ENCODE results near the gene HASPIN. TPM values are rescaled to one million over a fixed set of nuclear protein-coding genes. Genes with fewer than 3 reads are reported as not detected.
"Not testable (repeated sequence)": the region's sequence is repeated elsewhere in the genome, so short reads cannot be mapped to it uniquely, and the experiment has no call there.

HASPIN gene
- total RNA-seq, 1 experiment from 2014 or later: 26.8 TPM

DNA sequence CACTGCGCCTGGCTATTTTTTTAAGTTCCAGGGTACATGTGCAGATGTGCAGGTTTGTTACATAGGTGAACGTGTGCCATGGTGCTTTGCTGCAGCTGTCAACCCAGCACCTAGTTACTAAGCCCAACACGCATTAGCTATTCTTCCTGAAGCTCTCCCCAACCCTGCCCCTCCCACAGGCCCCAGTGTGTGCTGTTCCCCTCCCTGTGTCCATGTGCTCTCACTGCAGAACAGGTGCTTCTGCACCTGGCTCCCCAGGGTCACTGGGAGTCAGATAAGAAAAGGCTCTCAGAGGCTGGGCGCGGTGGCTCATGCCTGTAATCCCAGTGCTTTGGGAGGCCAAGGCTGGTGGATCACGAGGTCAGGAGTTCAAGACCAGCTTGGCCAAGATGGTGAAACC is 6.2 kb downstream of the HASPIN start:
- TF ChIP-seq, protein P1, sequence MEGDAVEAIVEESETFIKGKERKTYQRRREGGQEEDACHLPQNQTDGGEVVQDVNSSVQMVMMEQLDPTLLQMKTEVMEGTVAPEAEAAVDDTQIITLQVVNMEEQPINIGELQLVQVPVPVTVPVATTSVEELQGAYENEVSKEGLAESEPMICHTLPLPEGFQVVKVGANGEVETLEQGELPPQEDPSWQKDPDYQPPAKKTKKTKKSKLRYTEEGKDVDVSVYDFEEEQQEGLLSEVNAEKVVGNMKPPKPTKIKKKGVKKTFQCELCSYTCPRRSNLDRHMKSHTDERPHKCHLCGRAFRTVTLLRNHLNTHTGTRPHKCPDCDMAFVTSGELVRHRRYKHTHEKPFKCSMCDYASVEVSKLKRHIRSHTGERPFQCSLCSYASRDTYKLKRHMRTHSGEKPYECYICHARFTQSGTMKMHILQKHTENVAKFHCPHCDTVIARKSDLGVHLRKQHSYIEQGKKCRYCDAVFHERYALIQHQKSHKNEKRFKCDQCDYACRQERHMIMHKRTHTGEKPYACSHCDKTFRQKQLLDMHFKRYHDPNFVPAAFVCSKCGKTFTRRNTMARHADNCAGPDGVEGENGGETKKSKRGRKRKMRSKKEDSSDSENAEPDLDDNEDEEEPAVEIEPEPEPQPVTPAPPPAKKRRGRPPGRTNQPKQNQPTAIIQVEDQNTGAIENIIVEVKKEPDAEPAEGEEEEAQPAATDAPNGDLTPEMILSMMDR (conservative IDR thresholded peaks at IDR 0.05): no peak
- no peak for TF ChIP-seq EZH2 (IDR thresholded peaks at IDR 0.05; ENCODE audit: low read depth)
- H3K27me3 ChIP-seq (ENCODE audit: insufficient read depth, low read depth): no peaks in the 10 kb centered on the region
- H3K79me2 ChIP-seq (ENCODE audit: low read depth): peaks cover 23% of the 10 kb centered on the region
- no TSS peak for BruUV-seq (replicated peaks)
- ChIA-PET CTCF (no interaction called here), POLR2A (ENCODE audit: unreplicated experiment) (interaction anchor here (1.2 kb wide), 1 partner anchor 62 kb away, joined by 6 read pairs; the partner anchor contains the start of gene TAX1BP3)
- no peak for DNase-seq
- no peak overlapping the region for H2AFZ ChIP-seq
- H4K20me1 ChIP-seq (ENCODE audit: insufficient read depth): no peaks in the 10 kb centered on the region
- H3F3A ChIP-seq (ENCODE audit: insufficient read depth, low read depth): peaks cover 7% of the 10 kb centered on the region
- peaks cover 6% of the 10 kb centered on the region; the same call in 1 of the 2 replicates for H3K36me3 ChIP-seq (ENCODE audit: low read depth)
- H3K4me1 ChIP-seq (replicated peaks; ENCODE audit: insufficient read depth): peaks cover 14% of the 10 kb centered on the region
- no peak overlapping the region for H3K4me2 ChIP-seq
- intact Hi-C loops (cut with micrococcal nuclease; ENCODE audit: unreplicated experiment): loop anchor here (10.0 kb wide), 2 partner anchors 345 to 435 kb away; no protein-coding TSS in a partner anchor
- H3K27ac ChIP-seq: no peak overlapping the region
- no peak overlapping the region for H3K4me3 ChIP-seq
- no peaks in the 10 kb centered on the region for H3K9me3 ChIP-seq (ENCODE audit: insufficient read depth, low read depth)
- no peaks in the 10 kb centered on the region for H3K9me2 ChIP-seq (ENCODE audit: insufficient read depth)

- intact Hi-C loops (cut with micrococcal nuclease; ENCODE audit: unreplicated experiment): loop anchor here (10.0 kb wide), 1 partner anchor 344 kb away; no protein-coding TSS in a partner anchor
Measured at GRCh38 chr17:3730881-3731429, 7.3 kb downstream of the HASPIN start.

GRCh38 chr17:3732210-3732621 is 8.5 kb downstream of the HASPIN start:
- Histone ChIP-seq H3K4me2 (no peak overlapping the region), H3K27me3 (ENCODE audit: insufficient read depth, low read depth) (no peaks in the 10 kb centered on the region), H3K9me3 (ENCODE audit: insufficient read depth, low read depth) (no peaks in the 10 kb centered on the region), H2AFZ (no peak overlapping the region), H3K36me3 (ENCODE audit: low read depth) (no peaks in the 10 kb centered on the region), H3K4me1 (replicated peaks; ENCODE audit: insufficient read depth) (no peaks in the 10 kb centered on the region), H3K4me3 (no peak overlapping the region), H3K9me2 (ENCODE audit: insufficient read depth) (no peaks in the 10 kb centered on the region), H3F3A (ENCODE audit: insufficient read depth, low read depth) (peaks cover 7% of the 10 kb centered on the region), H4K20me1 (ENCODE audit: insufficient read depth) (no peaks in the 10 kb centered on the region), H3K79me2 (ENCODE audit: low read depth) (no peaks in the 10 kb centered on the region), H3K27ac (no peak overlapping the region)
- no peak for DNase-seq
- BruUV-seq (replicated peaks): no TSS peak
- ChIA-PET CTCF (interaction anchor here (0.6 kb wide), 1 partner anchor 686 kb away, joined by 4 read pairs; no protein-coding TSS in a partner anchor), POLR2A (ENCODE audit: unreplicated experiment) (no interaction called here)
- intact Hi-C loops (cut with micrococcal nuclease; ENCODE audit: unreplicated experiment): loop anchor here (10.0 kb wide), 1 partner anchor 343 kb away; no protein-coding TSS in a partner anchor
- TF ChIP-seq EZH2 (IDR thresholded peaks at IDR 0.05; ENCODE audit: low read depth): no peak
- TF ChIP-seq, protein P1 (conservative IDR thresholded peaks at IDR 0.05): no peak

More at GRCh38 chr17:3730881-3731429, 7.3 kb downstream of the HASPIN start:
- H3K4me1 ChIP-seq (replicated peaks; ENCODE audit: insufficient read depth): 0 out of 2 replicates have a peak, but pooled peaks cover 4% of the 10 kb centered on the region
- ChIA-PET CTCF (interaction anchor here (0.6 to 0.7 kb wide), 2 partner anchors 177 to 400 kb away, joined by 5 to 11 read pairs; no protein-coding TSS in a partner anchor), POLR2A (ENCODE audit: unreplicated experiment) (no interaction called here)
- H3K9me2 ChIP-seq (ENCODE audit: insufficient read depth): no peaks in the 10 kb centered on the region
- no peaks in the 10 kb centered on the region for H3K27me3 ChIP-seq (ENCODE audit: insufficient read depth, low read depth)
- DNase-seq: no peak
- peaks cover 7% of the 10 kb centered on the region for H3F3A ChIP-seq (ENCODE audit: insufficient read depth, low read depth)
- peaks cover 4% of the 10 kb centered on the region; the same call in 1 of the 2 replicates for H3K36me3 ChIP-seq (ENCODE audit: low read depth)
- H3K27ac ChIP-seq: no peak overlapping the region
- H3K4me2 ChIP-seq: no peak overlapping the region
- H4K20me1 ChIP-seq (ENCODE audit: insufficient read depth): no peaks in the 10 kb centered on the region
- BruUV-seq (replicated peaks): no TSS peak
- peaks cover 12% of the 10 kb centered on the region for H3K79me2 ChIP-seq (ENCODE audit: low read depth)
- H3K4me3 ChIP-seq: no peak overlapping the region
- TF ChIP-seq, protein P1 (conservative IDR thresholded peaks at IDR 0.05): no peak
- TF ChIP-seq EZH2 (IDR thresholded peaks at IDR 0.05; ENCODE audit: low read depth): no peak
- H3K9me3 ChIP-seq (ENCODE audit: insufficient read depth, low read depth): no peaks in the 10 kb centered on the region
- no peak overlapping the region for H2AFZ ChIP-seq

DNA sequence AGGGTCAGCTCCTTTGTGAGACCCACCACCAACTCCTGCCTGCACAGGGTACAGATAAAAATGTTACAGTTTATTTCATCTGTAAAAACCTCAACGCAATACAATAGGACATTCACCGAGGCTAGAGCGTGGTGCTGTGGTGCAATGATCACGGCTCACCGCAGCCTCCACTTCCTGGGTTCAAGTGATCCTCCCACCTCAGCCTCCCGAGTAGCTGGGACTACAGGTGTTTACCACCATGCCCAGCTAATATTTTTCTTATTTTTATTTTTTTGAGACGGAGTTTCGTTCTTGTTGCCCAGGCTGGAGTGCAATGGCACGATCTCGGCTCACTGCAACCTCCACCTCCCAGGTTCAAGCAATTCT is 11.2 kb downstream of the HASPIN start:
- intact Hi-C loops (cut with micrococcal nuclease; ENCODE audit: unreplicated experiment): loop anchor here (5.0 to 10.0 kb wide), 3 partner anchors 53 to 340 kb away; no protein-coding TSS in a partner anchor

More for the DNA sequence above, 11.2 kb downstream of the HASPIN start:
- DNase-seq; POLR2A ChIA-PET (ENCODE audit: unreplicated experiment); H3K9me3 ChIP-seq (ENCODE audit: insufficient read depth, low read depth); H3K27me3 ChIP-seq (ENCODE audit: insufficient read depth, low read depth); H3K36me3 ChIP-seq (ENCODE audit: low read depth); H3K4me1 ChIP-seq (replicated peaks; ENCODE audit: insufficient read depth); H4K20me1 ChIP-seq (ENCODE audit: insufficient read depth); BruUV-seq (replicated peaks); H3K79me2 ChIP-seq (ENCODE audit: low read depth); H3K4me3 ChIP-seq; H3F3A ChIP-seq (ENCODE audit: insufficient read depth, low read depth); H3K4me2 ChIP-seq; H2AFZ ChIP-seq; H3K27ac ChIP-seq; H3K9me2 ChIP-seq (ENCODE audit: insufficient read depth): not testable (repeated sequence)
- CTCF ChIA-PET: interaction anchor here (0.5 to 0.6 kb wide), 3 partner anchors 92 to 157 kb away, joined by 3 to 5 read pairs (median 3); no protein-coding TSS in a partner anchor

All from PC-9 (cell line).